ENCODE data around the gene CDH4. TPM values are rescaled to one million over a fixed set of nuclear protein-coding genes. Genes with fewer than 3 reads are reported as not detected.

Gene CDH4
- total and polyA plus RNA-seq, 2 of the 8 experiments (the other 6 are each of a cell fraction or from before 2014, with no cell fraction given) = 4.3 to 7.9 TPM

GRCh38 chr20:61376541-61377240 is 124.6 kb downstream of the CDH4 start:
- H3K4me1 ChIP-seq (replicated peaks in 1 of 4; ENCODE audit: control insufficient read depth in 3 of 4, insufficient read depth in 4 of 4, low read length in 3 of 4) = peaks cover 0 to 3% (median 2%) of the 10 kb centered on the region in 4 experiments; a peak in 1 of 7 replicates
- no peak overlapping the region for H3K9ac ChIP-seq (replicated peaks in 1 of 4; ENCODE audit: extremely low read depth in 1 of 4, low read depth in 3 of 4, low read length in 3 of 4)
- no peak overlapping the region for H2AFZ ChIP-seq (ENCODE audit: low read length)
- H4K8ac ChIP-seq (ENCODE audit: extremely low read depth, insufficient read depth, low read length) = no peak overlapping the region
- no peak overlapping the region for H3K4me2 ChIP-seq (ENCODE audit: insufficient read depth in 1 of 2, low read depth in 2 of 2, low read length in 2 of 2)
- H4K20me1 ChIP-seq (replicated peaks in 1 of 2; ENCODE audit: control insufficient read depth in 1 of 2, insufficient read depth in 2 of 2, low read length in 2 of 2) = no peaks in the 10 kb centered on the region
- H2BK12ac ChIP-seq (ENCODE audit: low read depth, low read length) = no peak overlapping the region
- ChIA-PET CTCF (ENCODE audit: partially characterized antibody) (no interaction called here), POLR2A (ENCODE audit: partially characterized antibody) (no interaction called here)
- H3K14ac ChIP-seq (ENCODE audit: insufficient read length) = no peak overlapping the region
- H3K23me2 ChIP-seq (ENCODE audit: low read depth, low read length) = peaks cover 10% of the 10 kb centered on the region; the same call in 1 of the 2 replicates
- no peak overlapping the region for H3K18ac ChIP-seq (ENCODE audit: extremely low read depth, low read length)
- H4K91ac ChIP-seq (replicated peaks; ENCODE audit: insufficient read length, low read length) = peak overlapping the region; percentile 1
- no peak overlapping the region for H3K4me3 ChIP-seq (ENCODE audit: extremely low read depth in 1 of 4, insufficient read depth in 2 of 4, low read depth in 3 of 4, low read length in 4 of 4)
- DNase-seq (ENCODE audit: low read depth in 1 of 2, low spot score in 2 of 2) (no peak), FAIRE-seq (no peak)
- no peak overlapping the region for H3K23ac ChIP-seq (ENCODE audit: insufficient read length)
- H2BK5ac ChIP-seq (ENCODE audit: low read depth, low read length) = no peak overlapping the region
- H2BK120ac ChIP-seq (replicated peaks; ENCODE audit: low read depth, low read length) = no peak overlapping the region
- no peak for TF ChIP-seq SP2 (IDR thresholded peaks at IDR 0.05; ENCODE audit: low read length)
- no peak for TF ChIP-seq CTBP2 (IDR thresholded peaks at IDR 0.05; ENCODE audit: borderline replicate concordance, insufficient read depth, insufficient read length, low read length)
- no peak for TF ChIP-seq RAD21 (IDR thresholded peaks at IDR 0.05 in 1 of 2, conservative IDR thresholded peaks at IDR 0.05 in 1 of 2; ENCODE audit: low read depth in 2 of 2, low read length in 2 of 2)
- no peak for TF ChIP-seq EP300 (IDR thresholded peaks at IDR 0.05; ENCODE audit: borderline replicate concordance in 1 of 2, low read depth in 2 of 2, low read length in 2 of 2)
- 0 out of 2 replicates have a peak overlapping the region, but pooled peaks have one; percentile 13 for H2AK5ac ChIP-seq (ENCODE audit: low read depth, low read length)
- H3K56ac ChIP-seq (replicated peaks; ENCODE audit: insufficient read length, low read depth, low read length) = no peak overlapping the region
- no peak overlapping the region for H2BK20ac ChIP-seq (ENCODE audit: low read length)
- H3K27ac ChIP-seq (ENCODE audit: low read depth, low read length) = no peak overlapping the region
- H3K79me1 ChIP-seq (ENCODE audit: low read depth, low read length) = no peaks in the 10 kb centered on the region
- WGBS, 2 experiments (ENCODE audit: extremely low coverage in 1 of 2, insufficient coverage in 1 of 2, insufficient read length in 1 of 2, insufficient replicate concordance in 2 of 2, low coverage in 1 of 2, low lambda C conversion rate in 2 of 2, missing lambda C conversion rate in 1 of 2) = 95% methylated on average over 12 of the region's 12 CpGs; no CpG with 5 or more reads in 1 of the 2 experiments
- H3K9me3 ChIP-seq (ENCODE audit: insufficient read depth in 2 of 2, low read depth in 1 of 2, low read length in 1 of 2) = no peaks in the 10 kb centered on the region; a peak in 1 of 4 replicates
- H4K5ac ChIP-seq (ENCODE audit: insufficient read length, low read depth, low read length) = no peak overlapping the region
- no peak overlapping the region for H3K4ac ChIP-seq (replicated peaks; ENCODE audit: insufficient read length, low read depth, low read length)
- no peaks in the 10 kb centered on the region for H3K79me2 ChIP-seq (ENCODE audit: control insufficient read depth in 1 of 2, insufficient read depth in 2 of 2, low read length in 2 of 2)
- H2BK15ac ChIP-seq (ENCODE audit: low read length) = no peak overlapping the region
- H3K36me3 ChIP-seq (ENCODE audit: control insufficient read depth in 2 of 4, insufficient read depth in 4 of 4, low read length in 3 of 4) = no peaks in the 10 kb centered on the region
- peaks cover 0 to 4% (median 1%) of the 10 kb centered on the region in 4 experiments; a peak in 2 of 7 replicates for H3K27me3 ChIP-seq (replicated peaks in 1 of 4; ENCODE audit: control insufficient read depth in 3 of 4, extremely low read depth in 1 of 4, insufficient read depth in 3 of 4, low read length in 3 of 4)

All from H1 (cell line).